K562 (cell line): ENCODE data around the gene MIDN. TPM values are rescaled to one million over a fixed set of nuclear protein-coding genes. Genes with fewer than 3 reads are reported as not detected.

Source experiments
- ATAC-seq: fragments of 200-7000 bp; cut with Tn5 transposase; 3 replicates; pipeline ENCODE4 v1.9.1; 2020; ENCODE audit warnings: moderate library complexity
- BruUV-seq: library from RNA; stranded (reverse); fragments of 400-500 nt; replicated peaks from 2 replicates; lab custom pipeline; 2021; lab: Mats Ljungman, UMichigan
- CTCF ChIA-PET: fragments of 300-600 bp; formaldehyde crosslinking; extraction: SDS; loops from one replicate; lab custom pipeline; 2021; ENCODE audit warnings: low intra/inter-chr PET ratio; lab: Yijun Ruan, JAX
- POLR2A ChIA-PET: fragments of 300-600, 350-650 bp; sonication (Branson Sonifier 250); formaldehyde crosslinking; extraction: SDS; loops from one replicate; lab custom pipeline; 2021; ENCODE audit warnings: antibody characterized with exemption, inconsistent platforms; lab: Yijun Ruan, JAX
- DNase-seq, 4 experiments: peaks; one replicate each; pipeline versions ENCODE4 v3.0.0 to v3.0.0-alpha.2; 2011 to 2018; ENCODE audit warnings: low spot score in 3 of 4, mixed read lengths in 3 of 4; ENCODE audit errors: extremely low read depth in 1 of 4
- FAIRE-seq: peaks from 2 replicates; lab custom pipeline; 2011; peaks lifted over from hg19 to GRCh38; lab: Jason Lieb, UNC
- H2AFZ ChIP-seq: 2 replicates; pipeline ENCODE4 v1.6.0; 2011; ENCODE audit warnings: low read depth, low read length, control low read depth, inconsistent platforms
- H3K27ac ChIP-seq: fragments of 200-600 bp; 3 replicates; pipeline ENCODE4 v1.8.0; 2011; ENCODE audit warnings: low read depth, mild to moderate bottlenecking, control low read depth, inconsistent platforms, low read length, moderate library complexity, mixed read lengths; ENCODE audit errors: extremely low read depth
- H3K27me3 ChIP-seq, 2 experiments: fragments of 300-600 bp in 1 of 2; 2 replicates in 1 of 2; 3 replicates in 1 of 2; pipeline versions ENCODE4 v1.6.0 to v1.8.0; 2011; ENCODE audit warnings: inconsistent platforms in 2 of 2, low read length in 2 of 2, mild to moderate bottlenecking in 1 of 2, mixed read lengths in 1 of 2, moderate library complexity in 1 of 2; ENCODE audit not compliant: control insufficient read depth in 2 of 2, insufficient read depth in 2 of 2
- H3K36me3 ChIP-seq: fragments of 300-600 bp; 3 replicates; pipeline ENCODE4 v1.8.0; 2011; ENCODE audit warnings: mild to moderate bottlenecking, low read length, inconsistent platforms; ENCODE audit not compliant: control insufficient read depth, insufficient read depth
- H3K4me1 ChIP-seq, 2 experiments: fragments of 200-600 bp in 1 of 2; replicated peaks in 1 of 2; 2 replicates in 1 of 2; 3 replicates in 1 of 2; pipeline versions ENCODE4 v1.5.1 to v1.8.0; 2011; ENCODE audit warnings: inconsistent platforms in 2 of 2, low read length in 2 of 2, mild to moderate bottlenecking in 1 of 2, mixed read lengths in 1 of 2, moderate library complexity in 1 of 2; ENCODE audit not compliant: control insufficient read depth in 2 of 2, insufficient read depth in 2 of 2
- H3K4me2 ChIP-seq: 2 replicates; pipeline ENCODE4 v1.6.1; 2011; ENCODE audit warnings: low read length, control low read depth, inconsistent platforms, mixed read lengths; ENCODE audit not compliant: insufficient read depth
- H3K4me3 ChIP-seq: fragments of 200-600 bp; sonication (generic), shearing (Covaris generic); 2 replicates; pipeline ENCODE4 v1.5.1; 2016; ENCODE audit warnings: control low read depth, inconsistent platforms
- H3K79me2 ChIP-seq: fragments of 200-600 bp; 3 replicates; pipeline ENCODE4 v1.8.0; 2011; ENCODE audit warnings: low read length, inconsistent platforms; ENCODE audit not compliant: control insufficient read depth, insufficient read depth
- H3K9ac ChIP-seq, 2 experiments: 2 replicates each; pipeline versions ENCODE4 v1.6.0 to v1.6.1; 2011; ENCODE audit warnings: low read depth in 2 of 2, low read length in 2 of 2, control low read depth in 1 of 2, inconsistent platforms in 1 of 2, mild to moderate bottlenecking in 1 of 2, mixed read lengths in 1 of 2; ENCODE audit not compliant: insufficient read depth in 1 of 2
- H3K9me1 ChIP-seq: one replicate; pipeline ENCODE4 v1.6.0; 2011; ENCODE audit warnings: inconsistent platforms, mild to moderate bottlenecking, low read length, moderate library complexity; ENCODE audit not compliant: control insufficient read depth, insufficient read depth
- H3K9me3 ChIP-seq: replicated peaks from 2 replicates; pipeline ENCODE4 v1.5.1; 2011; ENCODE audit warnings: low read depth, low read length, inconsistent platforms; ENCODE audit not compliant: control insufficient read depth, insufficient read depth
- H4K20me1 ChIP-seq: replicated peaks from 2 replicates; pipeline ENCODE4 v1.6.1; 2011; ENCODE audit warnings: low read length, inconsistent platforms, mixed read lengths; ENCODE audit not compliant: control insufficient read depth, insufficient read depth
- BCLAF1 ChIP-seq, 2 experiments: fragments of 450-650 bp in 1 of 2; IDR thresholded peaks; 2 replicates each; pipeline ENCODE4 v1.6.1; 2011 to 2017; ENCODE audit warnings: low read depth in 2 of 2, antibody characterized with exemption in 1 of 2, borderline replicate concordance in 1 of 2, low read length in 1 of 2, mild to moderate bottlenecking in 1 of 2, mixed read lengths in 1 of 2; ENCODE audit not compliant: control insufficient read depth in 1 of 2
- CCNT2 ChIP-seq: IDR thresholded peaks from 2 replicates; pipeline ENCODE4 v1.6.1; 2011; ENCODE audit warnings: borderline replicate concordance, low read depth, mild to moderate bottlenecking, moderate library complexity, mixed read lengths, low read length; ENCODE audit not compliant: insufficient read length; ENCODE audit errors: extremely low read depth
- E2F8 ChIP-seq: fragments of 450-650 bp; IDR thresholded peaks from 2 replicates; pipeline ENCODE4 v1.7.1; 2018; ENCODE audit warnings: mild to moderate bottlenecking, low read depth; ENCODE audit not compliant: partially characterized antibody
- ETV5 ChIP-seq: sonication (generic); formaldehyde crosslinking; IDR thresholded peaks from 2 replicates; pipeline ENCODE4 v1.4.0; 2020; ENCODE audit warnings: low read depth, mild to moderate bottlenecking, missing genetic modification reagents
- POLR2A ChIP-seq: fragments of 450-650 bp; conservative IDR thresholded peaks from 2 replicates; pipeline ENCODE4 v1.6.1; 2016
- POLR2AphosphoS5 ChIP-seq: IDR thresholded peaks from 2 replicates; pipeline ENCODE4 v1.6.1; 2011; ENCODE audit warnings: mild to moderate bottlenecking, low read depth, low read length, moderate library complexity; ENCODE audit not compliant: control insufficient read depth, insufficient read depth
- POLR2B ChIP-seq: fragments of 450-650 bp; IDR thresholded peaks from 2 replicates; pipeline ENCODE4 v1.6.1; 2018; ENCODE audit warnings: low read depth; ENCODE audit not compliant: partially characterized antibody
- RBFOX2 ChIP-seq: fragments of 200-400 bp; formaldehyde crosslinking; IDR thresholded peaks from 2 replicates; pipeline ENCODE4 v1.6.1; 2017; ENCODE audit warnings: low read depth, mild to moderate bottlenecking, low read length, moderate library complexity
- SIN3A ChIP-seq, 2 experiments: fragments of 150-350 bp in 1 of 2; IDR thresholded peaks; 2 replicates each; pipeline ENCODE4 v1.6.1; 2011 to 2016; ENCODE audit warnings: borderline replicate concordance in 2 of 2, low read depth in 2 of 2, low read length in 2 of 2, mild to moderate bottlenecking in 2 of 2, moderate library complexity in 2 of 2; ENCODE audit not compliant: control insufficient read depth in 1 of 2
- SUPT5H ChIP-seq: fragments of 450-650 bp; IDR thresholded peaks from 2 replicates; pipeline ENCODE4 v1.6.1; 2016
- VEZF1 ChIP-seq: fragments of 200-800 bp; sonication (Bioruptor generic); IDR thresholded peaks from 2 replicates; pipeline ENCODE4 v1.6.1; 2017; ENCODE audit warnings: missing genetic modification characterization, missing compliant biosample characterization
- ZBTB7A ChIP-seq: IDR thresholded peaks from 2 replicates; pipeline ENCODE4 v1.6.1; 2011; ENCODE audit warnings: low read depth, mild to moderate bottlenecking, low read length, moderate library complexity, borderline replicate concordance; ENCODE audit not compliant: control insufficient read depth
- WGBS: fragments of 100-300 bp; shearing (Covaris generic); methylation state at CpG from one replicate; pipeline ENCODE4 v1.1.6; 2016; ENCODE audit warnings: low coverage, mixed read lengths; ENCODE audit not compliant: insufficient coverage; ENCODE audit errors: missing lambda C conversion rate; 5-methylcytosine and 5-hydroxymethylcytosine counted together
- in situ Hi-C: fragments of 300-500 bp; cut with MboI; formaldehyde crosslinking; loops from 4 replicates; pipeline ENCODE4 v1.15.0; 2018; ENCODE audit warnings: inconsistent platforms, mixed read lengths
- intact Hi-C: fragments of 100-400 bp; cut with micrococcal nuclease; formaldehyde crosslinking; loops from 2 replicates; pipeline ENCODE4 v1.14.2; 2022
- polyA plus RNA-seq, 8 experiments: library from polyadenylated mRNA; depleted of rRNA in 4 of 8; stranded (reverse) in 5 of 8; unstranded in 3 of 8; fragments of >200 nt; fragmentation: Nextera tagmentation in 2 of 8; fragmentation: Illumina TruSeq in 1 of 8; extraction: Ambion mirVana in 2 of 8; extraction: Trizol in 1 of 8; gene quantifications; 2 replicates each; pipeline versions ENCODE4 v1.2.1 to v1.2.3, GENCODE V29; 2011 to 2014; ENCODE audit warnings: inconsistent platforms in 1 of 8, missing spikeins in 1 of 8
- total RNA-seq, 7 experiments: library from RNA; depleted of rRNA in 6 of 7; stranded (reverse); fragments of >200 nt in 6 of 7; fragmentation: Illumina TruSeq in 2 of 7; extraction: Trizol in 2 of 7; gene quantifications; 2 replicates each; pipeline versions ENCODE4 v1.2.1 to v1.2.3, GENCODE V29; 2011 to 2021; ENCODE audit warnings: low replicate concordance in 1 of 7

The MIDN gene
- total and polyA plus RNA-seq, 9 of the 15 experiments (the other 6 are each of a cell fraction or from before 2014, with no cell fraction given), result 0.17 to 120 (median 10.1) TPM

- no peaks in the 10 kb centered on the region for H3K27me3 ChIP-seq
- H3K4me3 ChIP-seq, result no peak overlapping the region
- no peak overlapping the region for H2AFZ ChIP-seq
- H3K9me3 ChIP-seq, result no peaks in the 10 kb centered on the region
- H3K79me2 ChIP-seq, result peaks cover 49% of the 10 kb centered on the region
- H4K20me1 ChIP-seq, result 0 out of 2 replicates have a peak, but pooled peaks cover 7% of the 10 kb centered on the region
- ATAC-seq, result no peak
- H3K4me1 ChIP-seq, result peaks cover 65 to 100% of the 10 kb centered on the region in 2 experiments
- H3K9ac ChIP-seq, result peak overlapping the region in 1 of 2 experiments; percentile 31; a peak in 1 of 4 replicates
- ChIA-PET POLR2A (interaction anchor here (1.0 to 7.8 kb wide), 2 partner anchors 11 to 14 kb away, joined by 3 to 88 read pairs; partner anchors contain the start of gene CIRBP), CTCF (no interaction called here)
- no peak overlapping the region for H3K4me2 ChIP-seq
- in situ Hi-C loops, result no loop called here
- WGBS, result 82% methylated on average over 6 of the region's 8 CpGs
- TSS peak; percentile 39 for BruUV-seq
- peaks cover 53% of the 10 kb centered on the region; the same call in 2 of the 3 replicates for H3K36me3 ChIP-seq
- intact Hi-C loops, result no loop called here
- DNase-seq, result no peak
- FAIRE-seq, result no peak
- H3K9me1 ChIP-seq, result no peaks in the 10 kb centered on the region
- H3K27ac ChIP-seq, result peak overlapping the region; percentile 57; the same call in 1 of the 3 replicates
- TF ChIP-seq POLR2AphosphoS5 (0 out of 2 replicates have a peak, but pooled peaks have one; percentile 38), ZBTB7A (0 out of 2 replicates have a peak, but pooled peaks have one; percentile 34), POLR2A (peak; percentile 49), SIN3A (IDR thresholded peaks at IDR 0.05; ENCODE audit: borderline replicate concordance in 2 of 2, control insufficient read depth in 1 of 2, low read depth in 2 of 2, low read length in 2 of 2) (peak in 1 of 2 experiments; percentile 30; a peak in 1 of 4 replicates), CCNT2 (no peak), VEZF1 (peak; percentile 39; the same call in 1 of the 2 replicates), POLR2B (peak; percentile 42), SUPT5H (peak; percentile 24), ETV5 (CRISPR knock-in tag) (no peak), RBFOX2 (peak; percentile 62), BCLAF1 (IDR thresholded peaks at IDR 0.05; ENCODE audit: borderline replicate concordance in 1 of 2, control insufficient read depth in 1 of 2, low read depth in 2 of 2, low read length in 1 of 2) (0 out of 4 replicates have a peak, but pooled peaks of 1 of the 2 experiments have one; percentile 47), E2F8 (peak; percentile 26)
Observed at GRCh38 chr19:1258163-1258492, 9.7 kb downstream of the MIDN start.
